Pancreas (tissue), 10 donors: ENCODE measurements around the gene MEF2D. TPM values are rescaled to one million over a fixed set of nuclear protein-coding genes. Genes with fewer than 3 reads are reported as not detected.

Experiments used
- ATAC-seq, 4 donors: fragments of 200-7000 bp; cut with Tn5 transposase; one replicate each; pipeline versions ENCODE4 v1.8.0 to v1.9.1; 2020; ENCODE audit warnings: mild to moderate bottlenecking in 4 of 4, moderate library complexity in 4 of 4
- DNase-seq, 6 donors: peaks; one replicate each; pipeline ENCODE4 v3.0.0-alpha.2; 2020
- FAIRE-seq: peaks from 2 replicates; lab custom pipeline; 2012; peaks lifted over from hg19 to GRCh38; lab: Jason Lieb, UNC
- H3K27ac ChIP-seq, 4 donors: fragments of 200-600 bp; sonication (generic); 1 replicate in 3 of 4; 2 replicates in 1 of 4; pipeline versions ENCODE4 v1.5.0 to v1.8.0; 2020
- H3K27me3 ChIP-seq, 4 donors: fragments of 200-600 bp; one replicate each; pipeline ENCODE4 v1.8.0; 2021
- H3K36me3 ChIP-seq, 3 donors: fragments of 200-600 bp; sonication (generic) in 1 of 3; one replicate each; pipeline versions ENCODE4 v1.5.0 to v1.8.0; 2020 to 2021
- H3K4me1 ChIP-seq, 3 donors: fragments of 200-600 bp; one replicate each; pipeline ENCODE4 v1.8.0; 2021
- H3K4me3 ChIP-seq, 4 donors: fragments of 200-600 bp; sonication (generic) in 2 of 4; one replicate each; pipeline versions ENCODE4 v1.5.0 to v1.8.0; 2020 to 2021
- H3K9me3 ChIP-seq, 4 donors: fragments of 200-600 bp; one replicate each; pipeline ENCODE4 v1.8.0; 2021
- CTCF ChIP-seq, 4 donors: fragments of 200-600 bp; sonication (generic) in 3 of 4; IDR thresholded peaks; one replicate each; pipeline versions ENCODE4 v1.5.0 to v1.8.0; 2021; ENCODE audit warnings: antibody characterized with exemption in 4 of 4
- WGBS, 2 donors: extraction: QIAGEN DNeasy Blood & Tissue Kit; methylation state at CpG; one replicate each; pipeline ENCODE4 v1.1.7; 2013; 5-methylcytosine and 5-hydroxymethylcytosine counted together
- intact Hi-C, 3 donors: fragments of 100-400 bp; cut with DNase I; formaldehyde crosslinking; loops; one replicate each; pipeline versions ENCODE4 v1.11.1 to v1.14.2; 2022
- polyA plus RNA-seq, 2 donors: library from polyadenylated mRNA; stranded (reverse); fragments of 200-250 nt; gene quantifications; one replicate each; pipeline ENCODE4 v1.2.3, GENCODE V29; 2013
- total RNA-seq, 6 donors: library from RNA; stranded (reverse); fragmentation: NEBNext Ultra II Directional in 4 of 6; extraction: Animal tissue kit (Norgen Biotek cat#: 25700) in 4 of 6; gene quantifications; one replicate each; pipeline versions ENCODE4 v1.2.1 to v1.2.4, GENCODE V29; 2021 to 2023
- donor health status: healthy with polysubstance abuse.
- donor health status: DM: no; HTN: no; CAD: no; lungs with moderate emphysema.
- donor health status: DM: no; HTN: no; CAD: no.
- donor health status: control.
- donor health status: control.
- donor health status: Bipolar disorder and iron deficiency.
- donor health status: DM: yes; HTN: yes; CAD: no.
- donor health status: DM: no; HTN: no; CAD: no.
- donor health status: DM: no; HTN: no; CAD: no.
- donor health status: DM: yes; HTN: yes; CAD: no.

Gene MEF2D
- total and polyA plus RNA-seq, 8 donors = 15.7 to 31.8 (median 23.6) TPM

DNA sequence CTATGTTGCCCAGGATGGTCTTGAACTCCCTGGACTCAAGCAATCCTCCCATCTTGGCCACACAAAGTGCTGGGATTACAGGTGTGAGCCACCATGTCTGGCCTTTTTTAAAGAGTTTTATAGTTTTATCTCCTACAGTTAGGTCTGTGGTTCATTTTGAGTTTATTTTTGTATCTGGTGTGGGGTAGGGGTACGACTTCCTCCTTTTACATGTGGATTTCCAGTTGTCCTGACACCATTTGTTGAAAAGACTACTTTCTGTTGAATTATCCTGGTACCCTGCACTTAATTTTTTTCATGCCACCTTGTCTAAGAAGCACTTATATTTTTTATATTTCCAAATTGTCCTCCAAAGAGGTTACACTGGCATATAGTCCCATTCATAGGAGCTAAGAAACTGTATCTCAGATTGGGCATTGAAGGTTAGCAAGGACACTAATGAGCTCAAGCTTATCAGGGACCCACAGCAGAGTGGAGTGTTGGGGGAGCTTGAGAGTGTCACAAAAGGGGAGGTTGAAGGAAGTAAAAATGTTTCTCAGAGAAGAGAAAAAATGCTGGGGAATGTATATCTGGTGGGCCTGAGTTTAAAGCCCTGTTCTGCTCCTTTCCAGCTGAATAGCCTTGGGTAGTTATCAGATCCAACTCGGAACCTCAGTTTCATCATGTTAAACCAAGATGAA, 23.4 kb upstream of the MEF2D start:
- H3K4me1 ChIP-seq = no peaks in the 10 kb centered on the region
- FAIRE-seq (no peak), DNase-seq (no peak), ATAC-seq (no peak)
- 82 to 92% methylated on average over 2 of the region's 2 CpGs for WGBS, 2 donors
- no peak for TF ChIP-seq CTCF (IDR thresholded peaks at IDR 0.05)
- no peaks in the 10 kb centered on the region for H3K36me3 ChIP-seq
- no peak overlapping the region for H3K4me3 ChIP-seq
- intact Hi-C loops = no loop called here
- no peak overlapping the region for H3K27ac ChIP-seq
- H3K9me3 ChIP-seq = no peaks in the 10 kb centered on the region
- no peaks in the 10 kb centered on the region for H3K27me3 ChIP-seq

- no peaks in the 10 kb centered on the region for H3K4me1 ChIP-seq
- H3K9me3 ChIP-seq = no peaks in the 10 kb centered on the region
- DNase-seq = no peak
- no peak for TF ChIP-seq CTCF (IDR thresholded peaks at IDR 0.05)
- no peaks in the 10 kb centered on the region for H3K36me3 ChIP-seq
- no peak for ATAC-seq
- H3K27ac ChIP-seq = no peak overlapping the region
- intact Hi-C loops = no loop called here
- no peak for FAIRE-seq
- H3K27me3 ChIP-seq = no peaks in the 10 kb centered on the region
- no peak overlapping the region for H3K4me3 ChIP-seq
These were observed 21.9 kb upstream of the MEF2D start for GRCh38 chr1:156522443-156522970.

DNA sequence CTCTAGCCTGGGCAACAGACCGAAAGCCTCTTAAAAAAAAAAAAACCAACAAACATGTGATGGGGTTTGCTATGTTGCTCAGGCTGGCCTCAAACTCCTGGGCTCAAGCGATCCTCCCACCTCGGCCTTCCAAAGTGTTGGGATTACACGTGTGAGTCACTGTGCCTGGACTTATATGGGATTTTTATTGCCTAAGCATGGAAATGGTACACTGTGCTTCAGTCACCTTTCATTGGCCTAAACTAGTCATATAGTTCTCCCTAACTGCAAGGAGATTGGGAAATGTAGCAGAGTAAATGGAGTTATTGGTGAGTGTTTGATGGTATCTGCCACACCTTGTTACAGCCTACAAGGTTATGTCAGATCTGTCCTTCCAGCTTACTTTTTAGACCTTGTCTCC, 17.2 kb upstream of the MEF2D start:
- Histone ChIP-seq H3K4me1 (no peaks in the 10 kb centered on the region), H3K36me3 (no peaks in the 10 kb centered on the region), H3K4me3 (no peak overlapping the region), H3K9me3 (no peaks in the 10 kb centered on the region), H3K27ac (no peak overlapping the region), H3K27me3 (no peaks in the 10 kb centered on the region)
- DNase-seq = no peak
- no peak for ATAC-seq
- no peak for FAIRE-seq
- TF ChIP-seq CTCF (IDR thresholded peaks at IDR 0.05) = no peak
- intact Hi-C loops = no loop called here
- 75 to 91% methylated on average over 4 of the region's 4 CpGs for WGBS, 2 donors

DNA sequence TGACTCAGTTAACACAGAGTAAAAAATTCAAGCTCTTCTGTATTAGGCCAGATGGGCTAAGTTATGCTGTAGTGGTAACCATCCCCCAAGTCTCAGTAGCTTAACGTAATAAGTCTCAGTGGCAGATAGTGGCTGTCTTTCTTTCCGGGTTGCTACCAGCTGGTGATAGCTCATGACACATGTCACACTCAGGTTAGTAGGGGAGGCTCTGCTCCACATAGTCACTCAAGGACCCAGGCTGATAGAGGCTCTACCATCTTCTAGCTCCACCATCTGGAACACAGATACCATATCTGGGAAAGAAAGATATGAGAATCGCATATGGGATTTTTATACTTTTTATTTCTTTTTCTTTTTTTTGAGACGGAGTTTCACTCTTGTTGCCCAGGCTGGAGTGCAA, 16.2 kb upstream of the MEF2D start:
- Histone ChIP-seq H3K9me3 (no peaks in the 10 kb centered on the region), H3K27ac (no peak overlapping the region), H3K36me3 (no peaks in the 10 kb centered on the region), H3K4me3 (no peak overlapping the region), H3K27me3 (no peaks in the 10 kb centered on the region), H3K4me1 (no peaks in the 10 kb centered on the region)
- FAIRE-seq (no peak), ATAC-seq (no peak), DNase-seq (no peak)
- 79 to 89% methylated on average over 4 of the region's 4 CpGs for WGBS, 2 donors
- intact Hi-C loops = no loop called here
- TF ChIP-seq CTCF (IDR thresholded peaks at IDR 0.05) = no peak

GRCh38 chr1:156515956-156516355, 15.4 kb upstream of the MEF2D start:
- ATAC-seq = peak in 1 of 4 donors; percentile 46
- 44 to 63% methylated on average over 2 of the region's 2 CpGs for WGBS, 2 donors

More at GRCh38 chr1:156515956-156516355, 15.4 kb upstream of the MEF2D start:
- no peaks in the 10 kb centered on the region for H3K27me3 ChIP-seq
- DNase-seq (no peak), FAIRE-seq (no peak)
- intact Hi-C loops = no loop called here
- H3K36me3 ChIP-seq = no peaks in the 10 kb centered on the region
- no peaks in the 10 kb centered on the region for H3K9me3 ChIP-seq
- no peaks in the 10 kb centered on the region for H3K4me1 ChIP-seq
- TF ChIP-seq CTCF (IDR thresholded peaks at IDR 0.05) = no peak
- H3K27ac ChIP-seq = no peak overlapping the region
- no peak overlapping the region for H3K4me3 ChIP-seq
